ENCODE results near the gene DFFB.
A peak's percentile ranks its signal among the peaks of the same experiment; 100 is the strongest.

The DFFB gene

GRCh38 chr1:3821447-3821846 lies 35.8 kb upstream of the DFFB start:
- H3K9me3 Mint-ChIP-seq: no peaks in the 10 kb centered on the region
- no peak overlapping the region for H3K4me3 Mint-ChIP-seq
- H3K36me3 Mint-ChIP-seq (ENCODE audit: low read depth): peaks cover 12% of the 10 kb centered on the region
- DNase-seq (no peak), ATAC-seq (no peak)
- H3K27ac Mint-ChIP-seq: no peak overlapping the region
- no peaks in the 10 kb centered on the region for H3K27me3 Mint-ChIP-seq
- H3K4me1 Mint-ChIP-seq: no peaks in the 10 kb centered on the region

- Mint-ChIP-seq H3K27ac (no peak overlapping the region), H3K4me3 (no peak overlapping the region), H3K36me3 (ENCODE audit: low read depth) (peaks cover 12% of the 10 kb centered on the region), H3K4me1 (no peaks in the 10 kb centered on the region), H3K9me3 (no peaks in the 10 kb centered on the region), H3K27me3 (no peaks in the 10 kb centered on the region)
- no peak for DNase-seq
- ATAC-seq: no peak
These were observed 35.4 kb upstream of the DFFB start for GRCh38 chr1:3821908-3822307.

- H3K27me3 Mint-ChIP-seq: no peaks in the 10 kb centered on the region
- no peaks in the 10 kb centered on the region for H3K4me1 Mint-ChIP-seq
- no peaks in the 10 kb centered on the region for H3K9me3 Mint-ChIP-seq
- no peak overlapping the region for H3K27ac Mint-ChIP-seq
- DNase-seq: no peak
- peaks cover 15% of the 10 kb centered on the region for H3K36me3 Mint-ChIP-seq (ENCODE audit: low read depth)
- H3K4me3 Mint-ChIP-seq: no peak overlapping the region
- no peak for ATAC-seq
These were observed 34.9 kb upstream of the DFFB start for GRCh38 chr1:3822421-3822820.

GRCh38 chr1:3824650-3825049 lies 32.6 kb upstream of the DFFB start:
- H3K27ac Mint-ChIP-seq: no peak overlapping the region
- H3K4me1 Mint-ChIP-seq: no peaks in the 10 kb centered on the region
- no peaks in the 10 kb centered on the region for H3K27me3 Mint-ChIP-seq
- no peak overlapping the region for H3K4me3 Mint-ChIP-seq
- no peaks in the 10 kb centered on the region for H3K9me3 Mint-ChIP-seq
- DNase-seq: no peak
- H3K36me3 Mint-ChIP-seq (ENCODE audit: low read depth): peaks cover 23% of the 10 kb centered on the region
- no peak for ATAC-seq

GRCh38 chr1:3825356-3825755 lies 31.9 kb upstream of the DFFB start:
- Mint-ChIP-seq H3K27me3 (no peaks in the 10 kb centered on the region), H3K36me3 (ENCODE audit: low read depth) (peaks cover 26% of the 10 kb centered on the region), H3K4me1 (no peaks in the 10 kb centered on the region), H3K9me3 (no peaks in the 10 kb centered on the region), H3K27ac (no peak overlapping the region), H3K4me3 (no peak overlapping the region)
- ATAC-seq (no peak), DNase-seq (no peak)

- Mint-ChIP-seq H3K27me3 (no peaks in the 10 kb centered on the region), H3K36me3 (ENCODE audit: low read depth) (peaks cover 31% of the 10 kb centered on the region), H3K9me3 (no peaks in the 10 kb centered on the region), H3K27ac (no peak overlapping the region), H3K4me1 (no peaks in the 10 kb centered on the region), H3K4me3 (no peak overlapping the region)
- ATAC-seq: peak; percentile 28
- no peak for DNase-seq
These were observed 29.4 kb upstream of the DFFB start for GRCh38 chr1:3827813-3828307.

- Mint-ChIP-seq H3K27ac (no peak overlapping the region), H3K4me1 (no peaks in the 10 kb centered on the region), H3K27me3 (no peaks in the 10 kb centered on the region), H3K4me3 (no peak overlapping the region), H3K9me3 (no peaks in the 10 kb centered on the region), H3K36me3 (ENCODE audit: low read depth) (peaks cover 31% of the 10 kb centered on the region)
- ATAC-seq (no peak), DNase-seq (no peak)
These were observed 28.9 kb upstream of the DFFB start for GRCh38 chr1:3828391-3828790.

GRCh38 chr1:3831689-3832088 lies 25.6 kb upstream of the DFFB start:
- no peak for ATAC-seq
- DNase-seq: no peak
- no peaks in the 10 kb centered on the region for H3K9me3 Mint-ChIP-seq
- H3K4me3 Mint-ChIP-seq: no peak overlapping the region
- no peaks in the 10 kb centered on the region for H3K27me3 Mint-ChIP-seq
- no peaks in the 10 kb centered on the region for H3K4me1 Mint-ChIP-seq
- H3K27ac Mint-ChIP-seq: no peak overlapping the region
- H3K36me3 Mint-ChIP-seq (ENCODE audit: low read depth): peaks cover 35% of the 10 kb centered on the region

GRCh38 chr1:3834701-3835100 lies 22.6 kb upstream of the DFFB start:
- Mint-ChIP-seq H3K27me3 (no peaks in the 10 kb centered on the region), H3K36me3 (ENCODE audit: low read depth) (peaks cover 51% of the 10 kb centered on the region), H3K9me3 (peaks cover 7% of the 10 kb centered on the region), H3K4me1 (no peaks in the 10 kb centered on the region), H3K4me3 (no peak overlapping the region), H3K27ac (no peak overlapping the region)
- ATAC-seq (no peak), DNase-seq (no peak)

- ATAC-seq (no peak), DNase-seq (no peak)
- Mint-ChIP-seq H3K36me3 (ENCODE audit: low read depth) (peaks cover 53% of the 10 kb centered on the region), H3K4me3 (no peak overlapping the region), H3K27ac (no peak overlapping the region), H3K4me1 (no peaks in the 10 kb centered on the region), H3K9me3 (peaks cover 7% of the 10 kb centered on the region), H3K27me3 (no peaks in the 10 kb centered on the region)
These were observed 20.9 kb upstream of the DFFB start for GRCh38 chr1:3836421-3836820.

- H3K4me1 Mint-ChIP-seq: no peaks in the 10 kb centered on the region
- no peaks in the 10 kb centered on the region for H3K27me3 Mint-ChIP-seq
- ATAC-seq (no peak), DNase-seq (no peak)
- H3K9me3 Mint-ChIP-seq: peaks cover 7% of the 10 kb centered on the region
- no peak overlapping the region for H3K4me3 Mint-ChIP-seq
- peaks cover 56% of the 10 kb centered on the region for H3K36me3 Mint-ChIP-seq (ENCODE audit: low read depth)
- H3K27ac Mint-ChIP-seq: no peak overlapping the region
These were observed 20.1 kb upstream of the DFFB start for GRCh38 chr1:3837200-3837599.

- Mint-ChIP-seq H3K4me1 (no peaks in the 10 kb centered on the region), H3K27ac (no peak overlapping the region), H3K27me3 (no peaks in the 10 kb centered on the region), H3K9me3 (peaks cover 7% of the 10 kb centered on the region), H3K36me3 (ENCODE audit: low read depth) (peaks cover 57% of the 10 kb centered on the region), H3K4me3 (no peak overlapping the region)
- DNase-seq (no peak), ATAC-seq (no peak)
These were observed 19.6 kb upstream of the DFFB start for GRCh38 chr1:3837685-3838084.

- Mint-ChIP-seq H3K36me3 (ENCODE audit: low read depth) (peaks cover 61% of the 10 kb centered on the region), H3K9me3 (peaks cover 7% of the 10 kb centered on the region), H3K4me1 (no peaks in the 10 kb centered on the region), H3K4me3 (no peak overlapping the region), H3K27me3 (no peaks in the 10 kb centered on the region), H3K27ac (no peak overlapping the region)
- no peak for ATAC-seq
- no peak for DNase-seq
These were observed 18.5 kb upstream of the DFFB start for GRCh38 chr1:3838788-3839187.

- DNase-seq (no peak), ATAC-seq (no peak)
- Mint-ChIP-seq H3K9me3 (peaks cover 7% of the 10 kb centered on the region), H3K27me3 (no peaks in the 10 kb centered on the region), H3K36me3 (ENCODE audit: low read depth) (peaks cover 60% of the 10 kb centered on the region), H3K4me1 (no peaks in the 10 kb centered on the region), H3K4me3 (no peak overlapping the region), H3K27ac (no peak overlapping the region)
These were observed 15.8 kb upstream of the DFFB start for GRCh38 chr1:3841491-3841890.

GRCh38 chr1:3842912-3843311 lies 14.4 kb upstream of the DFFB start:
- no peaks in the 10 kb centered on the region for H3K4me1 Mint-ChIP-seq
- H3K27me3 Mint-ChIP-seq: no peaks in the 10 kb centered on the region
- ATAC-seq (no peak), DNase-seq (no peak)
- no peak overlapping the region for H3K4me3 Mint-ChIP-seq
- H3K9me3 Mint-ChIP-seq: no peaks in the 10 kb centered on the region
- peaks cover 52% of the 10 kb centered on the region for H3K36me3 Mint-ChIP-seq (ENCODE audit: low read depth)
- H3K27ac Mint-ChIP-seq: no peak overlapping the region

GRCh38 chr1:3846541-3846940 lies 10.7 kb upstream of the DFFB start:
- Mint-ChIP-seq H3K4me1 (no peaks in the 10 kb centered on the region), H3K36me3 (ENCODE audit: low read depth) (peaks cover 28% of the 10 kb centered on the region), H3K9me3 (no peaks in the 10 kb centered on the region), H3K27ac (no peak overlapping the region), H3K27me3 (no peaks in the 10 kb centered on the region), H3K4me3 (no peak overlapping the region)
- DNase-seq (no peak), ATAC-seq (no peak)

All from activated naive CD8-positive, alpha-beta T cell treated with anti-CD3 and anti-CD28 coated beads, Interleukin-2, amount 50 U/mL, for 24 hours (primary cell).